GM12872 (cell line): ENCODE results near the gene GAP43.

Source experiments
- TF ChIP-seq, protein P1 (sequence below): IDR thresholded peaks from 3 replicates; pipeline ENCODE4 v1.5.1; 2011; ENCODE audit warnings: low read depth, mild to moderate bottlenecking, low read length, moderate library complexity; ENCODE audit not compliant: insufficient read depth

The GAP43 gene

DNA sequence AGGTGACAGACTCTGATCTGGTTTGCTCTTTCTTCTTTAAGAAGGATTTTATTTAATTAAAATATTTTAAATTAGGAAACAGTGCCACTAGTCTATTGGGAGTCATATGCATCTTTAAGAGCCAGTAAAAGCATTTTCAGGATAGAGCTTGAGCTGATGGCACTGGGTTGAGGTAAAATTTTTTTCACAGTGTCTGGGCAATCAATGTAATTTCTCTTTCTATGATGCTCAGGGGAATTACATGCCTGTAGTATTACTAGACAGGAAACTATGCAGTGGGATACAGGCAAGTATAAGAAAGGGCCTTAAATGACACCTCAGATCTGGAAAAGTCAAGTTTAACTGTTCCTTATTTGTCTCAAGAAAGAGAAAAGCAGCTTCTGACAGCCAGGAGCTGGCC, 76.4 kb downstream of the GAP43 start:
- TF ChIP-seq, protein P1, sequence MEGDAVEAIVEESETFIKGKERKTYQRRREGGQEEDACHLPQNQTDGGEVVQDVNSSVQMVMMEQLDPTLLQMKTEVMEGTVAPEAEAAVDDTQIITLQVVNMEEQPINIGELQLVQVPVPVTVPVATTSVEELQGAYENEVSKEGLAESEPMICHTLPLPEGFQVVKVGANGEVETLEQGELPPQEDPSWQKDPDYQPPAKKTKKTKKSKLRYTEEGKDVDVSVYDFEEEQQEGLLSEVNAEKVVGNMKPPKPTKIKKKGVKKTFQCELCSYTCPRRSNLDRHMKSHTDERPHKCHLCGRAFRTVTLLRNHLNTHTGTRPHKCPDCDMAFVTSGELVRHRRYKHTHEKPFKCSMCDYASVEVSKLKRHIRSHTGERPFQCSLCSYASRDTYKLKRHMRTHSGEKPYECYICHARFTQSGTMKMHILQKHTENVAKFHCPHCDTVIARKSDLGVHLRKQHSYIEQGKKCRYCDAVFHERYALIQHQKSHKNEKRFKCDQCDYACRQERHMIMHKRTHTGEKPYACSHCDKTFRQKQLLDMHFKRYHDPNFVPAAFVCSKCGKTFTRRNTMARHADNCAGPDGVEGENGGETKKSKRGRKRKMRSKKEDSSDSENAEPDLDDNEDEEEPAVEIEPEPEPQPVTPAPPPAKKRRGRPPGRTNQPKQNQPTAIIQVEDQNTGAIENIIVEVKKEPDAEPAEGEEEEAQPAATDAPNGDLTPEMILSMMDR: no peak

DNA sequence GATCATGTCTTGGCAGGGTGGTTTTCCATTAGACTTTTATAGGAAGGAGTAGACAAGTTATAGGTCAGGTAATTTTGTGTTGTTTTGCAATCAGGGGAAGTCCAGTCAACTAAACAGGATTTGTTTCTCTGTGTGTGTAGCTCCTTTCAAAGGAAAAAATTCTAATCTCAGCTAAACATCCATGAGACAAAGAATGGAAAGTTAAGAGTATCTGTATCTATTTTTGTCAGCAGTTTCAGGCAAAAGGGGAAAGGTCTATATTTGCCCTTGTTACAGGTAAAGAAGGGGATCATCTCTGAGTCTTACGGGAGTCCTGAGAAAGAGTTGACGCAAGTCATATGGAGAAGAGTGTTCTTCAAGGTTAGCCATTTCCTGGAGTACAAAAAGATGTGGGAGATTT, 79.3 kb downstream of the GAP43 start:
- TF ChIP-seq, protein P1: no peak

DNA sequence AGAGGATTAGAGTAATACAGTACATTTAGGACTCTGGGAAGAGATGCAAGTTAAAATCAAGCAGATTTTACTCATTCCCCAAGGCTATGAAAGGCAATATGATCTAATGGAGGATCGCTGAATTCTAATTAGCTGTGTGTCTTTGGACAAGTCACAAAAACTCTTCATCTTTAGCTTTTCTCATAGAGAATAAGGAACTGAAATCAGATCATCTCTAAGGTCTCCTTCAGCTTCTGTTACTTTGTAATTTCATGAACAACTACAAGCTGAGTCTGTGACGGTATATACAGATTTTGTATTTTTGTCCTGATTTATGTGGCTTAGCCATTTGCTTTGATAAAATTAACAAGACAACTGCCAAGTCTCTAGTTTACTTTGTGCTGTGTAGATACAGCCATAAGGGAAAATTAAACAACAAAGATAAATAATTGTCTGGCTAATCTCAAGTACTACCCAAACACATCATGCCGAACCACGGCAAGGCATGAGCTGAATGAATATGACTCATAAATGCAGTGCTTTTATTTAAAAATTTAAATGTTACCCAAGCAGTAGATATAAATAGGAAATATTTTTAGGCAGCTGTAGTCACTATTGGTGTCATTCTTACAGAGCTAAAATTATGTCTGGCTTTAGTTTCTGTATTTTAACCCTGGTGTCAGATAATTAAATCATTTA, 81.5 kb downstream of the GAP43 start:
- TF ChIP-seq, protein P1: no peak

DNA sequence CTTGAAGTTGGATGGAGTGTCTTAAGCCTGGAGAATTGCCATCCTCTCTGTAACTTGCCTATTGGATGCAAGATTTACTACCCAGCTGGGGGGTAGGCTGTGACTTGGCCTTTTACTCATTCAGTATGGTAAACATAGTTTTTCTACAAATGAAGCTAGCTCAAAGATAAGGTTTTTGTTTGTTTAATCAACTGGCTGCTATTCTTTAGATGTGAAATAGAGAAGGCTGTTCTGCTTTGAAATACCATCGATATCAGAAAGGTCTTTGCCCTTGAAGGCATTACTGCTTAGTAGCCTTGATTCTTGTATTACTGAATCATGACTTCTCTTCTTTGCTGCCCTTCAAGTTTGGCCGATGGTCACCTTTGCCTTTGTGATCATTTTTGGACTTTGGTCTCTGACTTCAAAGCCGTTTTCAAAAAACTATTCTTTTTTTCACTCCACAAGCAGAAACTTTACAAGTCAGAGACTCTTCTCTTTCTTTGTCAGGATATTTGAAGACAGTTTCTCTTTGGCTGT, 83.1 kb downstream of the GAP43 start:
- TF ChIP-seq, protein P1: no peak

DNA sequence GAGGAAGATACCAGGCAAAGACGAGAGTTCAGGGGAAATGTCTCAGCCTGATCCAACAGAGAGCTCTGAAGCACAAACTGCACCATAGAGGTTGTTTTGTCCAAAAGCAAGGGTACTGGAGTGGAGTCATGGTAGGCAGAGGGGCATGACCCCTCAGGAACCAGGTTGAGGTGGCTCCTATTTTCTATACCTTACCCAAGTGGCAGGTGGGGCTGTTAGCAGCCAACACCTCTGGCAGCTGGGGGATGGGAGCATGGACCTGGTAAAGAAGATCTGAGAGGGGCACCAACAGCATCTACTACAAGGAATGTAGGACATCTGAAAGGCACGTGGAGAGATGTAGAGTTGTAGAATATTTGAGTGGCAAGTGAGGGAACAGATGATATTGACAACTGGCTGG, 85.2 kb downstream of the GAP43 start:
- TF ChIP-seq, protein P1: no peak

DNA sequence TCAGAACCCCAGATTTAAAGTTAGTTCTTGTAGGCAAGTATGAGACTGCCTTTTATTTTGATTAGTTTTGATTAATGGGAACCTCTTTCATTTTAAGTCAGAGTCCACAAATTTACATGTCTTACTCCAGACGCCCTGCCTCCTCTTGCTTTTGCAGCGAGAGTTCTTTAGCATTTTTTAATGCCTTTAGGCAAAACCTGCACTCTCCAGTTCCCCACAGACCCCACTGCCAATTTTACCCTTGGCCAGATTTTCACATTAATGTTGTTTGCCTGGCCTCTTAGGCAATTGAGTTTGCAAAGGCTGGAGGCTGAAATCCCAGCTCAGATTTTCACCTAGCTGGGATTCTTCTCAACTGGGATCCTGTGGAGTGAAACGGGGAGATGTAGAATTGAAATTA, 85.8 kb downstream of the GAP43 start:
- TF ChIP-seq, protein P1: no peak

DNA sequence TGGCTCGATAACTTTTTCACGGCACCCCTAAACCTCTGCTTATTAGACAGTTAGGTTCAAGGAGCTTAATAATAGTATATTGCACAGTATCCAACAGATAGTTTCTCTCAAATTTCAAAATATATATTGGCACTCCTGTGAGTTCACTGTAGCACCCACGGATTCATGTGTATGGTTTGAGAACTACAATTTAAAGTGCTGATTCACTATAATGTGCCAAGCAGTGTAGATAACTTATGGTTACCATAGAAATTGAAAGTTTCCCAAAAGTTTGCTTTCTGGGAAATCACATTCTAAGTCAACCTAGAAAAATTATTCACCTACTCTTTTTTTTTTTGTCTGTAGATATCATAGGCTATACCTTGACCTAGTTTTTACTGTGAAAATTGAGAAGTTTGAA, 86.6 kb downstream of the GAP43 start:
- TF ChIP-seq, protein P1: no peak
